Colonic mucosa (tissue), 4 donors: ENCODE results near the gene SLC25A40. TPM values are rescaled to one million over a fixed set of nuclear protein-coding genes. Genes with fewer than 3 reads are reported as not detected.

ENCODE experiments used
- DNase-seq: peaks from one replicate; pipeline ENCODE4 v3.0.0-alpha.2; 2020
- H3K27ac ChIP-seq: fragments of 200-600 bp; one replicate; pipeline ENCODE4 v1.8.0; 2021
- H3K27me3 ChIP-seq: fragments of 200-600 bp; one replicate; pipeline ENCODE4 v1.8.0; 2021
- H3K36me3 ChIP-seq: fragments of 200-600 bp; one replicate; pipeline ENCODE4 v1.8.0; 2021
- H3K4me1 ChIP-seq: fragments of 200-600 bp; one replicate; pipeline ENCODE4 v1.8.0; 2021; ENCODE audit warnings: mild to moderate bottlenecking
- H3K4me3 ChIP-seq: fragments of 200-600 bp; one replicate; pipeline ENCODE4 v1.8.0; 2021
- H3K9ac ChIP-seq, 2 donors: one replicate each; pipeline ENCODE4 v1.7.0; 2013; ENCODE audit warnings: control low read depth in 2 of 2, low read depth in 2 of 2, low read length in 2 of 2
- H3K9me3 ChIP-seq: fragments of 200-600 bp; one replicate; pipeline ENCODE4 v1.8.0; 2021
- intact Hi-C: fragments of 100-400 bp; cut with DNase I; formaldehyde crosslinking; loops from one replicate; pipeline ENCODE4 v1.14.1; 2022
- total RNA-seq, 2 donors: library from RNA; stranded (reverse); fragmentation: NEBNext Ultra II Directional in 1 of 2; extraction: Animal tissue kit (Norgen Biotek cat#: 25700) in 1 of 2; gene quantifications; one replicate each; pipeline ENCODE4 v1.2.1, GENCODE V29; 2021
- TF ChIP-seq, protein P1 (sequence below): fragments of 200-600 bp; IDR thresholded peaks from one replicate; pipeline ENCODE4 v1.8.0; 2022; ENCODE audit warnings: antibody characterized with exemption, mild to moderate bottlenecking
- donor health status: healthy.
- donor health status: DM: no; HTN: no; CAD: no.
- donor health status: DM: no; HTN: no; CAD: no.

Gene SLC25A40
- total RNA-seq, 2 donors from 2014 or later: 25.7 to 39.6 TPM

DNA sequence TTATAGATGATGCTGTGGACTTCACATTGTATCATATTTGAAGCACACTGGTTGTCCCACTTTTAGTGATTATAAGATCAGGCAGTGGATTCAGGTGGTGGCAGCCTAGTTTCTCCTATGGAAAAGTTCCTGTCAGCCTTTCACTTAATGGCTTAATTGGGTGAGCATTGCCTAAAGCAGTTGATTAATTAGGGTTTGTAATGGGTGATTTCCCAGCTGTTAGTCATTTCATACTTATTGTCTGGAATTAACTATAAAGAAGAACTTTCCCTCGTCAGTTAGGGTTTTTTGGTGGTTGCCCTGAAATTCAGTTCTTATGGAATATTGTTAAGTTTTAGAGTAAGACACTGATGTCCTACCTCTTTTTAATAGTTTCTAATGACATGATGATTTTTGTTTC lies 78.8 kb downstream of the SLC25A40 start:
- Histone ChIP-seq H3K9ac (no peak overlapping the region), H3K4me3 (no peak overlapping the region), H3K27me3 (no peaks in the 10 kb centered on the region), H3K9me3 (no peaks in the 10 kb centered on the region), H3K4me1 (no peaks in the 10 kb centered on the region), H3K36me3 (no peaks in the 10 kb centered on the region), H3K27ac (no peak overlapping the region)
- intact Hi-C loops: loop anchor here (5.0 kb wide), 2 partner anchors 85 to 315 kb away; no protein-coding TSS in a partner anchor
- TF ChIP-seq, protein P1, sequence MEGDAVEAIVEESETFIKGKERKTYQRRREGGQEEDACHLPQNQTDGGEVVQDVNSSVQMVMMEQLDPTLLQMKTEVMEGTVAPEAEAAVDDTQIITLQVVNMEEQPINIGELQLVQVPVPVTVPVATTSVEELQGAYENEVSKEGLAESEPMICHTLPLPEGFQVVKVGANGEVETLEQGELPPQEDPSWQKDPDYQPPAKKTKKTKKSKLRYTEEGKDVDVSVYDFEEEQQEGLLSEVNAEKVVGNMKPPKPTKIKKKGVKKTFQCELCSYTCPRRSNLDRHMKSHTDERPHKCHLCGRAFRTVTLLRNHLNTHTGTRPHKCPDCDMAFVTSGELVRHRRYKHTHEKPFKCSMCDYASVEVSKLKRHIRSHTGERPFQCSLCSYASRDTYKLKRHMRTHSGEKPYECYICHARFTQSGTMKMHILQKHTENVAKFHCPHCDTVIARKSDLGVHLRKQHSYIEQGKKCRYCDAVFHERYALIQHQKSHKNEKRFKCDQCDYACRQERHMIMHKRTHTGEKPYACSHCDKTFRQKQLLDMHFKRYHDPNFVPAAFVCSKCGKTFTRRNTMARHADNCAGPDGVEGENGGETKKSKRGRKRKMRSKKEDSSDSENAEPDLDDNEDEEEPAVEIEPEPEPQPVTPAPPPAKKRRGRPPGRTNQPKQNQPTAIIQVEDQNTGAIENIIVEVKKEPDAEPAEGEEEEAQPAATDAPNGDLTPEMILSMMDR: no peak
- no peak for DNase-seq

DNA sequence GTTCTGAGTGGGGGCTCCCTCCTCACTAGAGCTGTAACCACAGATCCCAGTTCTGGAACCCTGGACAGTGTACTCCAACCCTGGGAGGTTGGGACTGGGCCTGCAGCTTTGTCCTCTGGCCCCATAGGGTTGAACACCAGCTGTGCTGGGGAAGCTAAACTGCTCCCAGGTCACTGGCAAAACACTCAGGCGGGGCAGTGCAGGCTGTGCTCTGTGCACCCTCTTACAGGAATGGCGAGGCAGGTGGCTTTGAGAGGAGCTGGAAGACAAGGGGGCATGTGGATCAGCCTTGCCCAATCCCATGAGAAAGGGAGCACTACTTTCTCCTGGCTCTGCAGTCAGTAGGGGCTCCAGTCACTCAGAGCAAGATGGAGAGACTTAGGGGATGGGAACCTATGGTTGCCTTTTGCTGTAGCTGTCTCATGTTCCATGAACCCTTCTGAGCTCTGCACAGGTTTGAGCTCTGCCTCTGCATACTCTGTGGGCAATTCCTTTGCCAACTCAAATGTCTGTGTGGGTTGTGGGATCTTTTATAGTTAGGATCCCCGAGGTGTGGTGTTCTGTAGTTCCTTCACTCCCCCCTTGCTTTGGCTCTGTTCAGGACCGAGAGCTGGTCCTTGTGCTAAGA lies 90.7 kb downstream of the SLC25A40 start:
- no peak overlapping the region for H3K27ac ChIP-seq
- H3K4me3 ChIP-seq: no peak overlapping the region
- TF ChIP-seq, protein P1: no peak
- no peaks in the 10 kb centered on the region for H3K9me3 ChIP-seq
- H3K27me3 ChIP-seq: no peaks in the 10 kb centered on the region
- H3K36me3 ChIP-seq: no peaks in the 10 kb centered on the region
- intact Hi-C loops: no loop called here
- no peak overlapping the region for H3K9ac ChIP-seq
- no peaks in the 10 kb centered on the region for H3K4me1 ChIP-seq
- DNase-seq: no peak

DNA sequence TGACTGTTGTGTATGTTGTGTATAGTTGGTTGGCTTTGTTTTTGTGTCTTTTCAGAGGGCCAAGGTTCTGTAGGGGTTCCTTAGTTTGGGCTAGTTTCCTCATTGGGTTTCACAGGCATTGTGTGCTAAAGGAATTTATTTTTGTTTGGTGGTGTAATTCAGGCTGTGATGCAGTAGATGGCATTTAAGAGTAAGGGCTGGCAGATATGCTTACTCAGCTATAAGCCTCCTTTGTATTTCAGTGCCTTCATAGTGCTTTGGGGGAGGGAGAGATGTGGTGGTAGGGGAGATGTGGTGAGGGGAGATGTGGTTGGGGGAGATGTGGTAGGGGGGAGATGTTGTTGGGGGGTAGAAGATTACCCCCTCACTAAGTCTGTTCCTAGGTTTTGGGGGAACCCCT lies 91.7 kb downstream of the SLC25A40 start:
- Histone ChIP-seq H3K9me3 (no peaks in the 10 kb centered on the region), H3K9ac (no peak overlapping the region), H3K27ac (no peak overlapping the region), H3K4me1 (no peaks in the 10 kb centered on the region), H3K4me3 (no peak overlapping the region), H3K27me3 (no peaks in the 10 kb centered on the region), H3K36me3 (no peaks in the 10 kb centered on the region)
- TF ChIP-seq, protein P1: no peak
- intact Hi-C loops: no loop called here
- DNase-seq: no peak

Other genes starting within 250 kb of the SLC25A40 start
- gene RUNDC3B, start 248.0 kb downstream of the SLC25A40 start, total RNA-seq: 1 to 10 TPM; 4.9 to 5.9 TPM
- 10 to 100 TPM; 17.8 to 31.4 TPM for gene DBF4, start 133 bp upstream of the SLC25A40 start, total RNA-seq
- gene ADAM22, start 57.9 kb upstream of the SLC25A40 start, total RNA-seq: 1 to 10 TPM; 2.6 to 2.8 TPM